OCI-LY1 (cell line): ENCODE results near the gene NONO.
A peak's percentile ranks its signal among the peaks of the same experiment; 100 is the strongest.

ENCODE experiments used
- H2AFZ ChIP-seq: fragments of 200-600 bp; sonication (generic), shearing (Covaris generic); 2 replicates; pipeline ENCODE4 v1.6.0; 2014; ENCODE audit warnings: antibody characterized with exemption, mild to moderate bottlenecking, low read length
- H3F3A ChIP-seq: fragments of 200-600 bp; sonication (generic), shearing (Covaris generic); 2 replicates; pipeline ENCODE4 v1.6.0; 2014; ENCODE audit warnings: mild to moderate bottlenecking, antibody characterized with exemption, low read length, moderate library complexity; ENCODE audit not compliant: insufficient read depth
- H3K27ac ChIP-seq: fragments of 200-600 bp; sonication (generic); 2 replicates; pipeline ENCODE4 v1.5.1; 2014; ENCODE audit warnings: low read length, mixed run types, mild to moderate bottlenecking, low read depth; ENCODE audit not compliant: poor library complexity, severe bottlenecking
- H3K27me3 ChIP-seq: fragments of 200-600 bp; sonication (generic); 2 replicates; pipeline ENCODE4 v1.6.0; 2014; ENCODE audit warnings: antibody characterized with exemption, mild to moderate bottlenecking, low read length, moderate library complexity; ENCODE audit not compliant: insufficient read depth
- H3K36me3 ChIP-seq: fragments of 200-600 bp; sonication (generic); 2 replicates; pipeline ENCODE4 v1.6.1; 2014; ENCODE audit warnings: mild to moderate bottlenecking, antibody characterized with exemption, low read length, moderate library complexity, mixed read lengths; ENCODE audit not compliant: insufficient read depth
- H3K4me1 ChIP-seq: fragments of 200-600 bp; sonication (generic); 2 replicates; pipeline ENCODE4 v1.5.1; 2014; ENCODE audit warnings: mild to moderate bottlenecking, low read length, moderate library complexity; ENCODE audit not compliant: insufficient read depth, severe bottlenecking
- H3K4me2 ChIP-seq: fragments of 200-600 bp; sonication (generic), shearing (Covaris generic); 2 replicates; pipeline ENCODE4 v1.6.1; 2014; ENCODE audit warnings: low read length
- H3K4me3 ChIP-seq: fragments of 200-600 bp; sonication (generic); 2 replicates; pipeline ENCODE4 v1.5.1; 2014; ENCODE audit warnings: low read length, low read depth, mild to moderate bottlenecking, mixed read lengths; ENCODE audit not compliant: poor library complexity, severe bottlenecking
- H3K79me2 ChIP-seq: fragments of 200-600 bp; shearing (Covaris generic); 2 replicates; pipeline ENCODE4 v1.6.1; 2016; ENCODE audit warnings: mixed run types, low read length, mixed read lengths; ENCODE audit not compliant: insufficient read depth
- H3K9ac ChIP-seq: fragments of 200-600 bp; sonication (generic), shearing (Covaris generic); 2 replicates; pipeline ENCODE4 v1.6.1; 2014; ENCODE audit warnings: mild to moderate bottlenecking, low read length, mixed read lengths
- H3K9me2 ChIP-seq: fragments of 200-600 bp; sonication (generic), shearing (Covaris generic); 2 replicates; pipeline ENCODE4 v1.6.1; 2014; ENCODE audit warnings: low read depth, mild to moderate bottlenecking, low read length, mixed read lengths
- H3K9me3 ChIP-seq: fragments of 200-600 bp; shearing (Covaris generic); 2 replicates; pipeline ENCODE4 v1.6.1; 2014; ENCODE audit warnings: low read length, mixed read lengths
- H4K20me1 ChIP-seq: fragments of 200-600 bp; sonication (generic), shearing (Covaris generic); 2 replicates; pipeline ENCODE4 v1.6.0; 2016; ENCODE audit warnings: mild to moderate bottlenecking, low read length; ENCODE audit not compliant: insufficient read depth
- CTCF ChIP-seq: fragments of 200-600 bp; sonication (generic), shearing (Covaris generic); IDR thresholded peaks from 2 replicates; pipeline ENCODE4 v1.5.1; 2017; ENCODE audit warnings: mild to moderate bottlenecking, antibody characterized with exemption, low read length, moderate library complexity, mixed read lengths
- EZH2 ChIP-seq: fragments of 200-600 bp; sonication (generic), shearing (Covaris generic); IDR thresholded peaks from 2 replicates; pipeline ENCODE4 v1.8.0; 2017; ENCODE audit warnings: borderline replicate concordance, mixed run types, mild to moderate bottlenecking, antibody characterized with exemption, low read length, moderate library complexity, mixed read lengths

NONO gene

GRCh38 chrX:71283403-71284143, at the start of gene NONO:
Gene NONO (plus strand): TSS chrX:71283635. CDS start chrX:71290638, 7,003 bp downstream.
- peak within 1 kb of the TSS; percentile 100 for H3K9ac ChIP-seq
- H3K79me2 ChIP-seq: peaks cover 48% of the 10 kb centered on the region

GRCh38 chrX:71235482-71235881, 48.0 kb upstream of the NONO start:
- Histone ChIP-seq H3K79me2 (no peaks in the 10 kb centered on the region), H3K9me2 (no peaks in the 10 kb centered on the region), H3K4me1 (peaks cover 6% of the 10 kb centered on the region), H3K4me3 (no peak overlapping the region), H3K27me3 (no peaks in the 10 kb centered on the region), H2AFZ (no peak overlapping the region), H3K4me2 (no peak overlapping the region), H3F3A (no peaks in the 10 kb centered on the region), H3K9ac (no peak overlapping the region), H4K20me1 (no peaks in the 10 kb centered on the region), H3K27ac (no peak overlapping the region), H3K9me3 (no peaks in the 10 kb centered on the region), H3K36me3 (peaks cover 12% of the 10 kb centered on the region)
- TF ChIP-seq CTCF (no peak), EZH2 (no peak)

More at GRCh38 chrX:71283403-71284143, at the start of gene NONO:
- no peaks in the 10 kb centered on the region for H3K9me3 ChIP-seq
- peak within 1 kb of the TSS; percentile 87 for H3K4me2 ChIP-seq
- no peaks in the 10 kb centered on the region for H3F3A ChIP-seq
- H3K27ac ChIP-seq: peak within 1 kb of the TSS; percentile 89
- TF ChIP-seq EZH2: no peak
- TF ChIP-seq CTCF: no peak; the same call in 1 of the 2 replicates
- peak within 1 kb of the TSS; percentile 37; the same call in 1 of the 2 replicates for H2AFZ ChIP-seq
- H3K27me3 ChIP-seq: no peaks in the 10 kb centered on the region
- H3K4me3 ChIP-seq: peak within 1 kb of the TSS; percentile 94
- no peaks in the 10 kb centered on the region for H4K20me1 ChIP-seq
- H3K9me2 ChIP-seq: no peaks in the 10 kb centered on the region
- H3K4me1 ChIP-seq: peaks cover 33% of the 10 kb centered on the region
- peaks cover 33% of the 10 kb centered on the region for H3K36me3 ChIP-seq

GRCh38 chrX:71236836-71237235, 46.6 kb upstream of the NONO start:
- Histone ChIP-seq H3K79me2 (no peaks in the 10 kb centered on the region), H3F3A (no peaks in the 10 kb centered on the region), H3K4me3 (no peak overlapping the region), H3K27ac (no peak overlapping the region), H4K20me1 (no peaks in the 10 kb centered on the region), H3K9me2 (no peaks in the 10 kb centered on the region), H3K4me1 (peaks cover under 1% of the 10 kb centered on the region), H3K36me3 (peaks cover 24% of the 10 kb centered on the region), H3K27me3 (no peaks in the 10 kb centered on the region), H3K4me2 (no peak overlapping the region), H3K9me3 (no peaks in the 10 kb centered on the region), H2AFZ (no peak overlapping the region), H3K9ac (no peak overlapping the region)
- TF ChIP-seq EZH2 (no peak), CTCF (no peak)
